Left hindlimb (tissue), 1 donor: ENCODE measurements around the gene PRPH.
"Not testable (repeated sequence)": the region's sequence is repeated elsewhere in the genome, so short reads cannot be mapped to it uniquely, and the experiment has no call there.

Experiments
- DNase-seq: peaks from one replicate; pipeline ENCODE4 v3.0.0-alpha.2; 2018

The PRPH gene

DNA sequence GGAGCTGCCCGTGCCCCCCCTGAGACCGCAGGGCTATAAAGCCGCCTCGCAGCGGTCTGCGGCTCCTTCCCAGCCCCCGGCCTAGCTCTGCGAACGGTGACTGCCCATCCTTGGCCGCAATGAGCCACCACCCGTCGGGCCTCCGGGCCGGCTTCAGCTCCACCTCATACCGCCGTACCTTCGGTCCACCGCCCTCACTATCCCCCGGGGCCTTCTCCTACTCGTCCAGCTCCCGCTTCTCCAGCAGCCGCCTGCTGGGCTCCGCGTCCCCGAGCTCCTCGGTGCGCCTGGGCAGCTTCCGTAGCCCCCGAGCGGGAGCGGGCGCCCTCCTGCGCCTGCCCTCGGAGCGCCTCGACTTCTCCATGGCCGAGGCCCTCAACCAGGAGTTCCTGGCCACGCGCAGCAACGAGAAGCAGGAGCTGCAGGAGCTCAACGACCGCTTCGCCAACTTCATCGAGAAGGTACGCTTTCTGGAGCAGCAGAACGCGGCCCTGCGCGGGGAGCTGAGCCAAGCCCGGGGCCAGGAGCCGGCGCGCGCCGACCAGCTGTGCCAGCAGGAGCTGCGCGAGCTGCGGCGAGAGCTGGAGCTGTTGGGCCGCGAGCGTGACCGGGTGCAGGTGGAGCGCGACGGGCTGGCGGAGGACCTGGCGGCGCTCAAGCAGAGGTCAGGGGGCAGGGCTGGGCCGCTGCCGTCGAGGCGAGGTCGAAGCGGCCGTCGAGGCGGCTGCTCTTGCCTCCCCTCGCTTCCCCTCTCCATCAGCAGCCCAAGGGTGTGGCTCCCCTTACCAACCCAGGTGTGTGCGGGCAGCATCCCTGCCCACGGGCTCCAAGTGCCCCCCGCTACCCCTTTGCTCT, at the start of gene PRPH:
TSS of gene PRPH (plus strand) at position 66 of the 855 bp plus-strand sequence. CDS start at position 120, 54 bp downstream.
- no peak for DNase-seq

DNA sequence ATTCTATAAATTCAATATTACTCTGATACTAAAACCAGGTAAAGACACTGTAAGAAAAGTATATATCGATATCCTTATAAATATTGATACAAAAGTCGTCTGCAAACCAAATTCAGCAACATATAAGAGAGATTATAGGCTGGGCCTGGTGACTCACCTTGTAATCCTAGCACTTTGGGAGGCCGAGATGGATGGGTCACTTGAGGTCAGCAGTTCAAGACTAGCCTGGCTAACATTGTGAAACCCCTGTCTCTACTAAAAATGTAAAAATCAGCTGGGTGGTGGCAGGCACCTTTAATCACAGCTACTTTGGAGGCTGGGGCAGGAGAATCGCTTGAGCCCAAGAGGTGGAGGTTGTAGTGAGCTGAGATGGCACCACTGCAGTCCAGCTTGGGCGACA, 43.6 kb upstream of the PRPH start:
- DNase-seq, result no peak

DNA sequence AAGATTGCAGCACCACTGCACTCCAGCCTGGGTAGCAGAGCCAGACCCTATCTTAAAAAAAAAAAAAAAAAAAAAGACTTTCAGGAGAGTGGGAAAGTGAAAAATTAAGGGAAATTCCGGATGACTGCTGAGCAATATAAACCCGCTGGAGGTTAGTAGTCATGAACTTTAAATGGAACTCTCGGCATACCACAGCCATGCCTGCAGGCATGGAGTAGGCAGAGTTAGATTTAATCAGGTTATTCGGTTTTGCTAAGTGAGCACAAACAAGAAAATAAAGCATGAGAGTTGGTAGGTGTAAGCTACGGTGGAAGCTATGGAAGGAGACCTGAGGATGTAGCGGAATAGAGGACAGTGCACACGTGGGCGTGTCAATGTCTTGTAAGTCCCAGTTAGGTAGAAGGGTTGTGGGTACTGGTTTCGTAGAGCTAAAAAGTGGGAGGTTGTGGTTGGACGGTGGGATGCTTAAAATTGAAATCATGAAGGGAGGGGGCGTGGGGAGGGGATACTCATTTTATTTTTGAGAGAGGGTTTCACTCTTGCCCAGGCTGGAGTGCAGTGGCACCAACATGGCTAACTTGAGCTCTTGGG, 41.8 kb upstream of the PRPH start:
- no peak for DNase-seq

DNA sequence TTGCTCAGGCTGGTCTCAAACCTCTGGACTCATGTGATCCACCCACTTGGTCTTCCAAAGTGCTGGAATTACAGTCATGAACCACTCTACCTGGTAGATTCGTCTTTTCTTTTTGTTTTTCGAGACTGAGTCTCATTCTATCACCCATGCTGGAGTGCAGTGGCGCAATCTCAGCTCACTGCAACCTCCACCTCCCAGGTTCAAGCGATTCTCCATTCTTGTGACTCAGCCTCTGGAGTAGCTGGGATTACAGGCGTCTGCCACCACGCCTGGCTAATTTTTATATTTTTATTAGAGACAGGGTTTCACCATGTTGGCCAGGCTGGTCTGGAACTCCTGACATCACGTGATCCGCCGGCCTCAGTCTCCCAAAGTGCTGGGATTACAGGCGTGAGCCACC, 39.5 kb upstream of the PRPH start:
- DNase-seq, result not testable (repeated sequence)

DNA sequence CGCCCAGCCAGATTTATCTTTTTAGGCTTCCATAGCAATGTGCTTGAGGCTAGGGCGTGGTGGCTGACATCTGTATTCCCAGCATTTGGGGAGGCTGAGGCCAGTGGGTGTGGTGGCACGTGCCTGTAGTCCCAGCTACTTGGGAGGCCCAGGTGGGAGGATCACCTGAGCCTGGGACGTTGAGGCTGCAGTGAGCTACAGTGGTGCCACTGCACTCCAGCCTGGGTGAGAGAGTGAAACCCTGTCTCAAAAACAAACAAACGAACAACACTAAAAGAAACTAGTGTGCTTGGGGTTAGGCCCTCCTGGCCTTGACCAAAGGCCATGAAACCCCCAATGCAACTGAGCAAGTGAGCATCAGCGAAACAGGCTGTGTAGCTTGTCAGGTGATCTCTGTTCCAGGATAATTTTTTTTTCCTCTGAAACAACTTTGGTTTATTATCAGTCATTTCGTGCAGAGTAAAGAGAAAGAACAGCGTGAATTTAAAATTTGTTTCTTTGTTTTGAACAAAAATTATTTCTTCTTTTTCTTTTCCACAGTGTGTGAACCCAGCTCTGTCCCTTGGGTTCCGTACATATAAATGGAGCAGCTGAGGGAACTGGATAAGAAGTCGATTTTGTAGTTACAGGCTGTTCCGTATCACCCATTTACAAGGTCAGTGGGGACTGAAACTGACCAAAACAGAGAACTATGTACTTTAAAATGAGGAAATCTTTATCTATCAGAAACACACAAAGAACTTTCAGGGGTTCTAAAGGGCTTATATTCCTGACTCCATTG, 38.9 kb upstream of the PRPH start:
- no peak for DNase-seq

DNA sequence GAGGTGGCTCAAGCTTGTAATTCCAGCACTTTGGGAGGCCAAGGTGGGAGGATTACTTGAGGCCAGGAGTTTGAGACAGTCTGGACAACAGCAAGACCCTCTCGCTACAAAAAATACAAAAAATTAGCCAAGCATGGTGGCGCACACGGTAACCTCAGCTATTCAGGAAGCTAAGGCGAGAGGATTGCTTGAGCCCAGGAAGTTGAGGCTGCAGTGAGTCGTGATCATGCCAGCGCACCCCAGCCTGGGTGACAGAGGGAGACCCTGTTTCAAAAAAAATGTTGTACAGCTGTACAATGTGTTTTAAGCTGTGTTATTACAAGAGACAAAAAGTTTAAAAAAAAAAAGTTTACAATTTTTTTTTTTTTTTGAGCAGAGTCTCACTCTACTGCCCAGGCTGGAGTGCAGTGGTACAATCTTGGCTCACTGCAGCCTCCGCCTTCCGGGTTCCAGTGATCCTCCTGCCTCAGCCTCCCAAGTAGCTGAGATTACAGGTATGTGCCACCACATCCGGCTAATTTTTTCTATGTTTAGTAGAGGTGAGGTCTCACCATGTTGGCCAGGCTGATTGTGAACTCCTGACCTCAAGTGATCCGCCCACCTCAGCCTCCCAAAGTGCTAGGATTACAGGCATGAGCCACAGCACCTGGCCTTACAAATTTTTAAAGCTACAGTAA, 37.3 kb upstream of the PRPH start:
- not testable (repeated sequence) for DNase-seq

DNA sequence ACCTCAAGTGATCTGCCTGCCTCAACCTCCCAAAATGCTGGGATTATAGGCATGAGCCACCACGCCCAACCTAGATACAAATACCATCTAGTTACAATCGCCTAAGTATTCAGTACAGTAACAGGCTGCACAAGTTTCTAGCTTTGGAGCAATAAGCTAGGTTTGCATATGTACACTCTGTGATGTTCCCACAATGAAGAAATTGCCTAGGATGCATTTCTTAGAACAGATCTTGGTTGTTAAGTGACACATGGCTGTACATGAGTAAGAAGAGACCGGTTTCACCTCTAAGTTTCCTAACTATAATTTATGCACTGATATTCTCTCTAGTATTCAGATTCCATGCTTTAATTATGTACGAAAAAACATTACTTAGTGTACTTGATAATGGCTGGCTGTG, 35.5 kb upstream of the PRPH start:
- DNase-seq, result no peak

DNA sequence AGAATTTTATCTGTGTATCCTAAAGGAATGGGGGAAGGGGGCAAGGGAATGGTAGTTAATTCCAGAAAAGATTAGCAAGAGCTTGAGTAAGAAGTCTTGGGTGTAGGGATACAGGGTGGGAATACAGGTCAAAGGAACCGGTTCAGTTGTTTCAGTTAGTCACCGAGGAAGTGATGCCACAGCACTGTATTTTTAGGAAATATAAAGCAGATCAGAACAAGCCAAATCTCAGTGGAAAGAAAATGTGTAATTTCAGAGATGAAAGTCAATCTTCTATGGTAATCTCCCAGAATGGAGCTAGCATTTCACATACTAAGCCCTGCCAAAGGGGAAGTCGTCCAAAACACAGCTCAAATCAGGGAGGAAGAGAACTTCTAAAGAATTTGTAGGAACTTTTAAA, 34.8 kb upstream of the PRPH start:
- peak; percentile 50 for DNase-seq

DNA sequence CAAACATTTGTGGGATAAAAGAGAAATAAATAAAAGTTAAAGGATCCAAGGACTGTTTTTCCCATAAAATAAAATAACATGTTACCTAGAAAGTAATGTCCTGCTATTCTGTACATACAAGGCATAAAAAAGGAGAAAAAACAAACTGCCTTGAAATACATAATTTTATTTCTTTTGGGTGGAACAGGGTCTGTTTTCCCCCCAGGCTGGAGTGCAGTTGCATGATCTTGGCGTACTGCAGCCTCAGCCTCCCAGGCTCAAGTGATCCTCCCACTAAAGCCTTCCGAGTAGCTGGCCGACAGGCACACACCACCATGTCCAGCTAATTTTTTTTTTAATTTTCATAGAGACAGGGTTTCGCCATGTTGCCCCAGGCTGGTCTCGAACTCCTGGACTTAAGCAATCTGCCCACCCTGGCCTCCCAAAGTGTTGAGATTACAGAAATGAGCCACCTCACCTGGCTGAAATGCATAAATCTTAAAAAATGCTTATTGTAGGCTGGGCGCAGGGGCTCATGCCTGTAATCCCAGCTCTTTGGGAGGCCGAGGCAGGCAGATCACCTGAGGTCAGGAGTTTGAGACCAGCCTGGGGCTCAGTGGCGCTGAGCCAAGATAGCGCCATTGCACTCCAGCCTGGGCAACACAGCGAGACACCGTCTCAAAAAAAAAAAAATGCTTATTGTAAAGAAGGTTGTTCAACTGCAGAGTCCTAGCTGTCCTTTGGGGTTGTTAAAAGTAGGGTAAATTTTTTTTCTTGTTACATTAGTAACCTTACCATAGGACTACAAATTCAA, 34.2 kb upstream of the PRPH start:
- DNase-seq, result no peak

DNA sequence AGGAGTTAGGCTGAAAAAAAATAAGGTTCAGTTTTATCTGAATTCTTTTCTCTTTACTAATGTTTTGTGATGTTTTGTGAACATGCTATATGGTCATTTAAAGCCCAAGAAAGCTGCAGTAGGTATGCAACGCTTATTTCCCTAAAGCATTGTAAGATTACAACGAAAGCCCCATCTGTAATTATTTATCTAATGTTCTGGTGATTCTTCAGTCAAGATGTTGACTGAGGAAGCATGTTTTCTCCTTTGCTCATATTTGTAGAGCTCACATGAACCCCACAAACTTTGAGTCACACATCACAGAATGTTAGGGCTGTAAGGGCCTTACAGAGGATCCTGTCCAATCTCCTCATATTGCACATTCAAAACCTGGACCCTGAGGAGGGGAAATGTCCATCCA, 33.2 kb upstream of the PRPH start:
- DNase-seq, result no peak

DNA sequence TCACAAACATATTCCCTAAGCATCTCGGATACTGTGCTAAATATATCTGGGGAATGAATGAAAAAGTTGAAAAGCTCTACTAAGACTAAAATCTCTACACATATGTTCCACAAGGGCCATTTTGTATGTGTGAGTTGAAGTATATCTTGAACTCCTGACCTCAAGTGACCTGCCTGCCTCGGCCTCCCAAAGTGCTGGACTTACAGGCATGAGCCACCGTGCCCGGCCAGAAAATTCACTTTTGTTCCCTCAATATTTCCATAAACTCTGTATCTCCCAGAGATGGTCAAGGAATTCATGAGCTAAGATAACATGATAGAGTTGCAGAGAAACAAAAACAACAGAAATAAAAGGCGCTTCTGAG, 31.6 kb upstream of the PRPH start:
- no peak for DNase-seq

DNA sequence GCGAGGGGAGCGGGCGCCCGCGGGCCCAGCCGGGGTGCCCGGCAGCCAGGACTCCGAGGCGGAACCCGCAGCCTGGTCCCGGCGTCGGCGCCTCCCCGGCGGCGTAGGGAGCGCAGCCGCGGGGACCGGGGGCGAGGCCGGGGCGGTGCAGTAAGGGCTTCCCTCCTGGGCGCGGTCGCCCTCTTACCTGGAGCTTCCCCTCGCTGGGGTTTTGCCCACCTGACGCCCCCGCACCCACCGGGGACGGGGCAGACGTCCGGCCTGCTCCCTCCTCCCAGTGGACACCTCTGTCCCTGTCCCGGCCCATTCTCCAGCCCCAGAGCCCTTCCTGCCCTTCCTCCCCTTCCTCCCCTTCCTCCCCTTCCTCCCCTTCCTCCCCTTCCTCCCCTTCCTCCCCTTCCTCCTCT, 30.5 kb upstream of the PRPH start:
- no peak for DNase-seq

DNA sequence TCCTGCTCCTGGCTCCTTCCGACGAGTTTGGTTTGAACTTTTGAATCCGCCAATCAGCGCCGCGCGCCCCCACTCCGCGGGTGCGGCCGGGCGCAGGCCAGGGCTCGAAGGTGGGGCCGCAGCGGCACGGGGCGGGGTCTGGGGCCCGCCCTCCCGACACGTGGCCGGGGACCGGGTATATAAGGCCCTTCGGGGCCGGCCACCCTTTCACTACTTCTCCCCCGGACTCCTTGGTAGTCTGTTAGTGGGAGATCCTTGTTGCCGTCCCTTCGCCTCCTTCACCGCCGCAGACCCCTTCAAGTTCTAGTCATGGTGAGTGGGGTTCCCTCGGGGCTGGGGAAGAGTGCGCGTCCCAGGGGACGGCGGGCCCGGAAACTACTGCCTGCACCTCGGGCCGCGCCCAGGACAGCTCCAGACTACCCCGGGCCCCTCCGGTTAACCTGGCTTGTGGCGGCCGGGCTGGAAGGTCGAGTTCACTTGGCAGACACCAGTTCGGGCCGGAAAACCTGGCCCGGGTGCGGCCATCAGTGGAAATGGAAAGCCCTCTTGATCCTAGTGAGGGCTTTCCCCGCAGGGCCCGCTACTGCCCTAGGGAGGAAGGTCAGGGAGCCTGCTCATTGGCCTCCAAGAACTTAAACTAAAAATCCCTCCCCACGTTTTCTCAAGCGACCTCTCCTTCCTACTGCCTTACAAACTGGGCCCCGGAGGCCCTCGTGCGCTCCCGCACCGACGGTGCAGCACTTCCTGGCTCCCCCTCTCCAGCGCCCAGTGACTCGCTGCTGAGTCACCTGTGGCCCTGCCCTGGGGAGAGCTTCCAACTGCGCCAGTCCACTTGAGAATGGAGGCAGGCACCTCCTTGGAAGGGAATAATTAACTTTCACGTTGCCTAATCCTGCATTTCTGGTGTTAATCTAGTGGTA, 29.8 kb upstream of the PRPH start, which contains the start of gene TUBA1C:
TSS of gene TUBA1C (plus strand) at position 210 of the 920 bp plus-strand sequence. CDS start at position 310, 100 bp downstream.
- DNase-seq, result peak; percentile 94

DNA sequence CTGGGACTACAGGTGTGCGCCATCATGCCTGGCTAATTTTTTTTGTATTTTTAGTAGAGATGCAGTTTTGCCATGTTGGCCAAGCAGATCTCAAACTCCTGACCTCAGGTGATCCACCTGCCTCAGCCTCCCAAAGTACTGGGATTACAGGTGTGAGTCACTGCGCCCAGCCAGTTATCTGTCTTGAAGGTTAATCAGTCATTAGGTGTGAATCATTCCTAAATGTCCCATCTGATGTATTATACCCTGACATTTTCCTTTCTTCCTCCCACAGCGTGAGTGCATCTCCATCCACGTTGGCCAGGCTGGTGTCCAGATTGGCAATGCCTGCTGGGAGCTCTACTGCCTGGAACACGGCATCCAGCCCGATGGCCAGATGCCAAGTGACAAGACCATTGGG, 25.8 kb upstream of the PRPH start:
- not testable (repeated sequence) for DNase-seq

DNA sequence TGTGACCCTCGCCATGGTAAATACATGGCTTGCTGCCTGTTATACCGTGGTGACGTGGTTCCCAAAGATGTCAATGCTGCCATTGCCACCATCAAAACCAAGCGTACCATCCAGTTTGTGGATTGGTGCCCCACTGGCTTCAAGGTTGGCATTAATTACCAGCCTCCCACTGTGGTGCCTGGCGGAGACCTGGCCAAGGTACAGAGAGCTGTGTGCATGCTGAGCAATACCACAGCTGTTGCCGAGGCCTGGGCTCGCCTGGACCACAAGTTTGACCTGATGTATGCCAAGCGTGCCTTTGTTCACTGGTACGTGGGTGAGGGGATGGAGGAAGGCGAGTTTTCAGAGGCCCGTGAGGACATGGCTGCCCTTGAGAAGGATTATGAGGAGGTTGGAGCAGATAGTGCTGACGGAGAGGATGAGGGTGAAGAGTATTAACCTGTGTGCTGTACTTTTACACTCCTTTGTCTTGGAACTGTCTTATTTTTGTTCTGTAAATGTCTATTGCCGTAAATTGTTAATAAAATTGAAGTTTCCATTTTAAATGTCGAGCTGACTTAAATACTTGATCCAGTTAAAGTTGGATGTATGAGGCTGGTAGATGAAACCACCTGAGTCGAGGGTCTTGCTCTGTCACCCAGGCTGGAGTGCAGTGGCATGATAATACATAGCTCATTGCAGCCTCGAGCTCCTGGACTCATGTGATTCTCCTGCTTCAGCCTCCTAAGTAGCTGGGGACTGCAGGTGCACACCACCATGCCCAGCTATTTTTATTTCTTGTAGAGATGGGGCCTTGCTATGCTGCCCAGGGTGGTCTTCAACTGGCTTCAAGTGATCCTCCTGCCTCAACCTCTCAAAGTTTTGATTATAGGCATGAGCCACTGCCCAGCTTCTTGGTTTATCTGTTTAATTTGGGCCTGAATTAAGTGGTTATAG, 21.9 kb upstream of the PRPH start:
- no peak for DNase-seq

DNA sequence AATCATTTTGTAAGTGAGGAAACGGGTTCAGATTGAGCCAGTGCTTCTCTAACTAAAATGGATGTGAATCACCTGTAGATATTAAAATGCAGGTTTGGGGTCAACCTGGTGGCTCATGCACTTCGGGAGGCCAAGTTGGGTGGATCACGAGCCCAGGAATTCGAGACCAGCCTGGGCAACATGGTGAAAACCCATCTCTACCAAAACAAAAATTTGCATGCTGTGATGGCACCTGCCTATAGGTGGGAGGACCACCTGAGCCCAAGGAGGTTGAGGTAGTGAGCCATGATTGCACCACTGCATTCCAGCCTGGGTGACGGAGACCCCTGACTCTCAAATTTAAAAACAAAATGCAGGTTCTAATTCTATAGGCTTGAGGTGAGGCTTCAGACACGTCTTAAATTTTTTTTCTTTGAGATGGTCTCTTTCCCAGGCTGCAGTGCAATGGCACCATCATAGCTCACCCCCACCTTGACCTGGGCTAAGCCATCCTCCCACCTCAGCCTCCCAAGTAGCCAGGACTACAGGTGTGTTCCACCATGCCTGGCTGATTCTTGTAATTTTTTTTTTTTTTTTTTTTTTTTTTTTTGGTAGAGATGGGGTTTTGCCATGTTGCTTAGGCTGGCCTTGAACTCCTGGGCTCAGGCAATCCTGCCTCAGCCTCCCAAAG, 21.1 kb upstream of the PRPH start:
- DNase-seq, result peak; percentile 5

DNA sequence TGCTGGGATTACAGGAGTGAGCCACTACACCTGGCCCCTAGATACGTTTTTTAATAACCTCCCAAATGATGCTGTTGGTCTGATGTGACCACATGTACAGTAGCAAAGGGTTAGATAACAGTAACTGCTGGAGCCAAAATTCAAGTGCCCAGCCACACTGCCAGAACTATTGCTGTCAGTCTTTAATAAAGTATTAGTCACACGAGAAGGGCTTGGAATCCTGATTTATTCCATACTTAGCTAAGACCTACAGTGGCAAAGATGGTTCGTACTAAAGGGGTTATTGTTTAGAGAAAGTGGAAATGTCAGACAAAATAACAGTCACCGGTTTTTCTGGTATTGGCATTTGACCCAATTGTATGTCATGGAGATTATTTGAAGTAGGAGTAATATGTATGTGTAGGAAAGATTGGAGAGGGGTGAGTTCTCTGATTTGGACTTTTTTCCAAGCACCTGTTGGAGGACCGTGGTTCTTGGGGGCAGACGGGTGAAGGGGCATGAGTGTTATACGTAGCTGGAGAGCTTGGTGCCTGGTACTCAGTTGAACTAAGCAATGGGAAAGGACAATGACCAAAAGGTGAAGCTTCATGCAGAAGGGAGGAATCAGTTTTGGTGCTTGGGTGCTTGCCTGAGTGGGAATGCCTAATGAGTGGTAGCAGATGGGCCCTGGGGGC, 20.4 kb upstream of the PRPH start:
- DNase-seq, result peak; percentile 2
